Heart left ventricle (tissue), 16 donors: ENCODE measurements around the gene WDPCP. TPM values are rescaled to one million over a fixed set of nuclear protein-coding genes. Genes with fewer than 3 reads are reported as not detected.

Source experiments
- ATAC-seq, 4 donors: fragments of 200-7000 bp; cut with Tn5 transposase; one replicate each; pipeline ENCODE4 v1.9.1; 2020 to 2022; ENCODE audit warnings: moderate library complexity in 4 of 4, mild to moderate bottlenecking in 3 of 4, moderate number of reproducible peaks in 1 of 4
- DNase-seq, 5 donors: peaks; one replicate each; pipeline ENCODE4 v3.0.0-alpha.2; 2020
- H3K27ac ChIP-seq, 12 donors: fragments of 200-600 bp; sonication (generic) in 4 of 12; one replicate each; pipeline versions ENCODE4 v1.5.0 to v1.8.0; 2016 to 2022; ENCODE audit warnings: mild to moderate bottlenecking in 2 of 12
- H3K27me3 ChIP-seq, 9 donors: fragments of 200-600 bp; sonication (generic) in 2 of 9; one replicate each; pipeline versions ENCODE4 v1.5.1 to v1.8.0; 2016 to 2022; ENCODE audit warnings: mild to moderate bottlenecking in 3 of 9
- H3K36me3 ChIP-seq, 9 donors: fragments of 200-600 bp; sonication (generic) in 2 of 9; one replicate each; pipeline versions ENCODE4 v1.5.0 to v1.8.0; 2018 to 2022; ENCODE audit warnings: mild to moderate bottlenecking in 2 of 9
- H3K4me1 ChIP-seq, 12 donors: fragments of 200-600 bp; sonication (generic) in 4 of 12; one replicate each; pipeline versions ENCODE4 v1.5.0 to v1.8.0; 2016 to 2022; ENCODE audit warnings: mild to moderate bottlenecking in 3 of 12
- H3K4me3 ChIP-seq, 12 donors: fragments of 200-600 bp; sonication (generic) in 4 of 12; one replicate each; pipeline versions ENCODE4 v1.5.0 to v1.8.0; 2017 to 2022; ENCODE audit warnings: mild to moderate bottlenecking in 9 of 12, moderate library complexity in 4 of 12
- H3K9me3 ChIP-seq, 12 donors: fragments of 200-600 bp; sonication (generic) in 4 of 12; one replicate each; pipeline versions ENCODE4 v1.5.0 to v1.8.0; 2016 to 2022; ENCODE audit warnings: mild to moderate bottlenecking in 1 of 12
- CTCF ChIP-seq, 12 donors: fragments of 200-600 bp; sonication (generic) in 4 of 12; IDR thresholded peaks; one replicate each; pipeline versions ENCODE4 v1.5.0 to v1.8.0; 2018 to 2022; ENCODE audit warnings: antibody characterized with exemption in 12 of 12, mild to moderate bottlenecking in 5 of 12
- POLR2A ChIP-seq, 2 donors: fragments of 450-650 bp; IDR thresholded peaks; one replicate each; pipeline ENCODE4 v1.6.1; 2017; ENCODE audit warnings: antibody characterized with exemption in 2 of 2, mild to moderate bottlenecking in 2 of 2, moderate library complexity in 2 of 2
- WGBS, 4 donors: extraction: QIAGEN DNeasy Blood & Tissue Kit in 2 of 4; methylation state at CpG; one replicate each; pipeline versions ENCODE4 v1.1.5 to v1.1.7; 2013 to 2018; 5-methylcytosine and 5-hydroxymethylcytosine counted together
- intact Hi-C, 10 donors: fragments of 100-400 bp; cut with DNase I; formaldehyde crosslinking; loops; one replicate each; pipeline versions ENCODE4 v1.11.1 to v1.14.2; 2022
- polyA plus RNA-seq, 2 donors: library from polyadenylated mRNA; stranded (reverse); fragments of 200-250 nt; gene quantifications; one replicate each; pipeline ENCODE4 v1.2.3, GENCODE V29; 2013
- total RNA-seq, 9 donors: library from RNA; depleted of rRNA in 2 of 9; stranded (reverse); fragments of >200 nt in 2 of 9; fragmentation: NEBNext Ultra II Directional in 3 of 9; extraction: Animal tissue kit (Norgen Biotek cat#: 25700) in 3 of 9; gene quantifications; one replicate each; pipeline versions ENCODE4 v1.1.0 to v1.2.4, GENCODE V29; 2016 to 2023
- donor health status: ischemic (EF 13 %, LVEDD 7.1; RV severe dilation, severe dysfunction).
- donor health status: healthy with polysubstance abuse.
- donor health status: DM: no; HTN: yes; CAD: no.
- donor health status: DM: no; HTN: no; CAD: no.
- donor health status: ischemic (EF 25% LVEDD 6.9; RV normal size, moderate dysfunction).
- donor health status: ischemic (EF 25% LVEDD 5.7; RV mildly dilated, moderate dysfunction).
- donor health status: healthy.
- donor health status: DM: yes; HTN: yes; CAD: no.
- donor health status: ischemic (EF 35%, LVEDD 5.7; RV mildly dilated, moderate dysfunction).
- donor health status: nonischemic (EF 11% LVEDD 7.7; RV severe dilation, severe dysfunction).
- donor health status: DM: yes; HTN: yes; CAD: no.
- donor health status: PGD.
- donor health status: ischemic (EF 29% LVEDD 5.4; RV normal size, mild dysfunction).
- donor health status: nonischemic (EF 23%, LVEDD 6.1; RV moderate dilation, normal function).

The WDPCP gene
- total and polyA plus RNA-seq, 11 donors, result 3.2 to 32.2 (median 16.5) TPM

- no peak for ATAC-seq
- peaks cover 0 to 7% (median 0%) of the 10 kb centered on the region in 12 donors for H3K4me1 ChIP-seq
- no peak overlapping the region for H3K27ac ChIP-seq
- TF ChIP-seq CTCF (IDR thresholded peaks at IDR 0.05), result no peak
- TF ChIP-seq POLR2A (IDR thresholded peaks at IDR 0.05), result no peak
- no peak overlapping the region for H3K4me3 ChIP-seq
- 69 to 87% (median 79%) methylated on average over 1 of the region's 1 CpG for WGBS, 4 donors
- no peaks in the 10 kb centered on the region for H3K27me3 ChIP-seq
- DNase-seq, result no peak
- intact Hi-C loops, result loop anchor here in 1 of 10 donors (5.0 kb wide), 1 partner anchor 65 kb away; no protein-coding TSS in a partner anchor
- H3K9me3 ChIP-seq, result no peaks in the 10 kb centered on the region
- H3K36me3 ChIP-seq, result no peaks in the 10 kb centered on the region
These were observed 29.1 kb upstream of the WDPCP start for GRCh38 chr2:63617366-63617765.

- Histone ChIP-seq H3K4me3 (no peak overlapping the region), H3K27ac (no peak overlapping the region), H3K27me3 (no peaks in the 10 kb centered on the region), H3K36me3 (no peaks in the 10 kb centered on the region), H3K9me3 (no peaks in the 10 kb centered on the region), H3K4me1 (peaks cover 0 to 7% (median 0%) of the 10 kb centered on the region in 12 donors)
- 60 to 66% (median 63%) methylated on average over 9 of the region's 9 CpGs for WGBS, 4 donors
- intact Hi-C loops, result loop anchor here in 1 of 10 donors (5.0 kb wide), 1 partner anchor 67 kb away; no protein-coding TSS in a partner anchor
- ATAC-seq (peak in 1 of 4 donors; percentile 42), DNase-seq (no peak)
- no peak for TF ChIP-seq POLR2A (IDR thresholded peaks at IDR 0.05)
- TF ChIP-seq CTCF (IDR thresholded peaks at IDR 0.05), result no peak
These were observed 27.0 kb upstream of the WDPCP start for GRCh38 chr2:63614983-63615945.

DNA sequence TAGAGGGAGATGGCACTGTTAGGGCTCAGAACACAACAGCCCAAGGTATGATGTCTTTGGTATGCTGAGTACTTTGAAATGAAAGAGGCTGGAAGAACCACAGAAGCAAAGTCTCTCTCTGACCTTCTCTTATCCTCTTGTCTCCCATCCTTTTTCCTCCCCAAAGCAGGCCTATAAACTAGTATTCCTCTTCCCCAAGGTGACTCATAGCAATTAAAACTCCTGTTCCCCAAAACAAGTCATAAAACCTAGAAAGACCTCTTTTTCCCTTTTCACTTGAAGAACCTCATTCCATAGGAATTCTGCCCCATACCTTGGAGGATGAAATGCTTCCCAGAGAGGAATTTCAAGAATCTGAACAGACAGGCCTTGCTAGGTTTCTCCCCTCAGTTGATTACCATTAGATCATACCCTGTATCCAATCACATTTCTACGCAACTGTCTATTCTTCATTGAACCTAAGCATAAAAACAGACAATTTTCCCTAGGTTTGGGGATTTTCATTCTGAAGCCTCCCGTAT, 26.2 kb upstream of the WDPCP start:
- Histone ChIP-seq H3K27me3 (no peaks in the 10 kb centered on the region), H3K36me3 (no peaks in the 10 kb centered on the region), H3K4me3 (no peak overlapping the region), H3K27ac (no peak overlapping the region), H3K4me1 (peaks cover 0 to 7% (median 0%) of the 10 kb centered on the region in 12 donors), H3K9me3 (no peaks in the 10 kb centered on the region)
- no peak for DNase-seq
- WGBS, 4 donors, result 81 to 89% (median 84%) methylated on average over 2 of the region's 2 CpGs
- no peak for TF ChIP-seq CTCF (IDR thresholded peaks at IDR 0.05)
- TF ChIP-seq POLR2A (IDR thresholded peaks at IDR 0.05), result no peak
- no peak for ATAC-seq
- intact Hi-C loops, result no loop called here

DNA sequence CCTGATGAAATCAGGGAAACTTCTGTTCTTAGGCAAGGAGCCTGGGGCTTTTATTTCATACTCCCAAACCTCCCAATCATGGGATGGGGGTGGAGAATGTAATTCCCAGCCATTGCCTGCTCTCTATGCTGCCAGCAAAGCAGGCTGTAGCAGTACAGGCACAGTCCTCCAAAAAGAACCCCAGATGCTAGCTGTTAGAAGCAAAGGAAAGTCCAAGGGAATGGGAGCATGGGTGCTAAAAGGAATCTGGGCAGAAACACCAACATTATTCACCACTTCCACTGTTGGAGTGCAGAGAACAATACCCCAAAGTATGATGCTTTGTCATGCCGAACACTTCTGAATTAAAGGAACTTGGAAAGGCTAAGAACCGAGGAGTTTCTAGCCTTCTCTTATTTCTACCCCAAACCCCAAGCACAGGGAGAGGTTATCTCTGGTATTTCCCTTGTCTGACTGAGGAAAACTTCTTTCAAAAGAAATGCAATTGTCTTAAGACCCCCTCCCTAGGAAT, 25.2 kb upstream of the WDPCP start:
- no peak for TF ChIP-seq POLR2A (IDR thresholded peaks at IDR 0.05)
- no peak for TF ChIP-seq CTCF (IDR thresholded peaks at IDR 0.05)
- H3K4me1 ChIP-seq, result peaks cover 0 to 7% (median 0%) of the 10 kb centered on the region in 12 donors
- no peak overlapping the region for H3K4me3 ChIP-seq
- intact Hi-C loops, result no loop called here
- H3K27me3 ChIP-seq, result no peaks in the 10 kb centered on the region
- peaks cover 0 to 3% (median 0%) of the 10 kb centered on the region in 9 donors for H3K36me3 ChIP-seq
- no peak for ATAC-seq
- H3K27ac ChIP-seq, result no peak overlapping the region
- 51 to 76% (median 60%) methylated on average over 2 of the region's 2 CpGs for WGBS, 4 donors
- H3K9me3 ChIP-seq, result no peaks in the 10 kb centered on the region
- DNase-seq, result no peak
